ENCODE results near the gene AOC2. TPM values are rescaled to one million over a fixed set of nuclear protein-coding genes. Genes with fewer than 3 reads are reported as not detected.

AOC2 gene
- total and polyA plus RNA-seq, 2 of the 13 experiments (the other 11 are each of a cell fraction or from before 2014, with no cell fraction given) = 1.2 to 3.3 TPM

- TF ChIP-seq SNAPC4 (CRISPR knock-in tag; IDR thresholded peaks at IDR 0.05) (no peak), ZNF382 (CRISPR knock-in tag; IDR thresholded peaks at IDR 0.05; ENCODE audit: borderline replicate concordance) (no peak), AGO1 (IDR thresholded peaks at IDR 0.05; ENCODE audit: low read depth, low read length, poor library complexity, severe bottlenecking) (no peak), ZNF367 (CRISPR knock-in tag; IDR thresholded peaks at IDR 0.05; ENCODE audit: borderline replicate concordance) (no peak), HMGXB4 (CRISPR knock-in tag; IDR thresholded peaks at IDR 0.05; ENCODE audit: borderline replicate concordance in 1 of 2, low read depth in 1 of 2) (peak in 1 of 2 experiments; percentile 37; a peak in 1 of 4 replicates), ZMYM3 (CRISPR knock-in tag; IDR thresholded peaks at IDR 0.05) (no peak), CEBPB (IDR thresholded peaks at IDR 0.05; ENCODE audit: borderline replicate concordance, low read depth, low read length) (no peak), USF2 (IDR thresholded peaks at IDR 0.05; ENCODE audit: low read depth, low read length) (no peak), USF2 (CRISPR knock-in tag; IDR thresholded peaks at IDR 0.05; ENCODE audit: borderline replicate concordance) (0 out of 2 replicates have a peak, but pooled peaks have one; percentile 9), ZNF484 (CRISPR knock-in tag; IDR thresholded peaks at IDR 0.05; ENCODE audit: borderline replicate concordance, low read depth) (no peak), FOXP1 (IDR thresholded peaks at IDR 0.05) (no peak), FOXP1 (CRISPR knock-in tag; IDR thresholded peaks at IDR 0.05) (peak; percentile 64; the same call in 1 of the 2 replicates), NBN (conservative IDR thresholded peaks at IDR 0.05) (no peak), FOSL2 (CRISPR knock-in tag; IDR thresholded peaks at IDR 0.05) (peak; percentile 51)
- TF ChIP-seq, protein P1, sequence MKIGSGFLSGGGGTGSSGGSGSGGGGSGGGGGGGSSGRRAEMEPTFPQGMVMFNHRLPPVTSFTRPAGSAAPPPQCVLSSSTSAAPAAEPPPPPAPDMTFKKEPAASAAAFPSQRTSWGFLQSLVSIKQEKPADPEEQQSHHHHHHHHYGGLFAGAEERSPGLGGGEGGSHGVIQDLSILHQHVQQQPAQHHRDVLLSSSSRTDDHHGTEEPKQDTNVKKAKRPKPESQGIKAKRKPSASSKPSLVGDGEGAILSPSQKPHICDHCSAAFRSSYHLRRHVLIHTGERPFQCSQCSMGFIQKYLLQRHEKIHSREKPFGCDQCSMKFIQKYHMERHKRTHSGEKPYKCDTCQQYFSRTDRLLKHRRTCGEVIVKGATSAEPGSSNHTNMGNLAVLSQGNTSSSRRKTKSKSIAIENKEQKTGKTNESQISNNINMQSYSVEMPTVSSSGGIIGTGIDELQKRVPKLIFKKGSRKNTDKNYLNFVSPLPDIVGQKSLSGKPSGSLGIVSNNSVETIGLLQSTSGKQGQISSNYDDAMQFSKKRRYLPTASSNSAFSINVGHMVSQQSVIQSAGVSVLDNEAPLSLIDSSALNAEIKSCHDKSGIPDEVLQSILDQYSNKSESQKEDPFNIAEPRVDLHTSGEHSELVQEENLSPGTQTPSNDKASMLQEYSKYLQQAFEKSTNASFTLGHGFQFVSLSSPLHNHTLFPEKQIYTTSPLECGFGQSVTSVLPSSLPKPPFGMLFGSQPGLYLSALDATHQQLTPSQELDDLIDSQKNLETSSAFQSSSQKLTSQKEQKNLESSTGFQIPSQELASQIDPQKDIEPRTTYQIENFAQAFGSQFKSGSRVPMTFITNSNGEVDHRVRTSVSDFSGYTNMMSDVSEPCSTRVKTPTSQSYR (CRISPR knock-in tag; IDR thresholded peaks at IDR 0.05; ENCODE audit: borderline replicate concordance) = 0 out of 2 replicates have a peak, but pooled peaks have one; percentile 7
- TF ChIP-seq, protein P2, sequence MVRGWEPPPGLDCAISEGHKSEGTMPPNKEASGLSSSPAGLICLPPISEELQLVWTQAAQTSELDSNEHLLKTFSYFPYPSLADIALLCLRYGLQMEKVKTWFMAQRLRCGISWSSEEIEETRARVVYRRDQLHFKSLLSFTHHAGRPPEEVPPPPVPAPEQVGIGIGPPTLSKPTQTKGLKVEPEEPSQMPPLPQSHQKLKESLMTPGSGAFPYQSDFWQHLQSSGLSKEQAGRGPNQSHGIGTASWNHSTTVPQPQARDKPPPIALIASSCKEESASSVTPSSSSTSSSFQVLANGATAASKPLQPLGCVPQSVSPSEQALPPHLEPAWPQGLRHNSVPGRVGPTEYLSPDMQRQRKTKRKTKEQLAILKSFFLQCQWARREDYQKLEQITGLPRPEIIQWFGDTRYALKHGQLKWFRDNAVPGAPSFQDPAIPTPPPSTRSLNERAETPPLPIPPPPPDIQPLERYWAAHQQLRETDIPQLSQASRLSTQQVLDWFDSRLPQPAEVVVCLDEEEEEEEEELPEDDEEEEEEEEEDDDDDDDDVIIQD (CRISPR knock-in tag; IDR thresholded peaks at IDR 0.05; ENCODE audit: low read depth) = 0 out of 2 replicates have a peak, but pooled peaks have one; percentile 44
Observed at GRCh38 chr17:42865638-42866094, 21.3 kb downstream of the AOC2 start (continued).

Data from HepG2 (cell line).